NCI-H2081 (cell line): ENCODE results near the gene PMEPA1.

Experiments used
- DNase-seq, 2 experiments: peaks; one replicate each; lab custom pipeline; 2025; lab: John Stamatoyannopoulos, UW

Gene PMEPA1

DNA sequence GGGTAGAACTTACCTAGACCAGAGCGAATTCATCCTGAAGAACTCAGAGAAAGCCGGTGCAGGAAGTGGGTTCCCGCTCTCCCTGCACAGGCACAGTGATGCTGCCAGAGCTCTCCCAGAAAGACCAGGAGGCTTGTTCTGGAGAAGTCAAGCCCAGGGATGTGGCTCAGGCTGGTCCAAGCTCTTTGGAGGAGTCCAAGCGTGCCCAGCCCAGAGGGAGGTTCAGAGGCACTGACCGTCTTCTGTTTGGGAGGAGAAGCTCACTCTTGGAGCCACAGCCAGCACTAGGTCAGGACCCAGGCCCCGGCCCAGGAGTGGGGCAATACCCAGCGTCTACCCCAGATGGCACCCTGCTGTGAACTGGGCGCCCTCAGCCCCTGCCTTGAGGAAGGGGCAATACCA, 1.5 kb upstream of the PMEPA1 start:
- DNase-seq, result no peak

DNA sequence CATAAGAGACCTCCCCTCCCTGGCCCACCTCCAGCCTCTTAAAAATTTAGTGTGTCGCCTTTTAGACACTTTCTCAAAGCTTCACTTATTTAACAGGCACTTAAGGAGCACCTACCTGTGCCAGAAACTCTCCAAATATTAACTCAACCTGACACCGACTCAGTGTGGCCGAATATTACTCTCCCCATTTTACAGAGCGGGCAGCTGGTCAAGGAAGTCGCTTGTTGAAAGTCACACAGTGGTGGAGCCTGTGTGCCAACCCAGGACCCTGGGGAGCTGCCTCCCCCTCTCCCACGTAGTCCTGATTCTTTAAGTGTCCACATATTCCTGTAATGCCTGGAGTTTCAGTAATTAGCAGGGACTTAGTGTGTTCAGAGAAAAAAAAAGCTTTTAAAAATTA, 1.0 kb upstream of the PMEPA1 start:
- DNase-seq, result no peak

DNA sequence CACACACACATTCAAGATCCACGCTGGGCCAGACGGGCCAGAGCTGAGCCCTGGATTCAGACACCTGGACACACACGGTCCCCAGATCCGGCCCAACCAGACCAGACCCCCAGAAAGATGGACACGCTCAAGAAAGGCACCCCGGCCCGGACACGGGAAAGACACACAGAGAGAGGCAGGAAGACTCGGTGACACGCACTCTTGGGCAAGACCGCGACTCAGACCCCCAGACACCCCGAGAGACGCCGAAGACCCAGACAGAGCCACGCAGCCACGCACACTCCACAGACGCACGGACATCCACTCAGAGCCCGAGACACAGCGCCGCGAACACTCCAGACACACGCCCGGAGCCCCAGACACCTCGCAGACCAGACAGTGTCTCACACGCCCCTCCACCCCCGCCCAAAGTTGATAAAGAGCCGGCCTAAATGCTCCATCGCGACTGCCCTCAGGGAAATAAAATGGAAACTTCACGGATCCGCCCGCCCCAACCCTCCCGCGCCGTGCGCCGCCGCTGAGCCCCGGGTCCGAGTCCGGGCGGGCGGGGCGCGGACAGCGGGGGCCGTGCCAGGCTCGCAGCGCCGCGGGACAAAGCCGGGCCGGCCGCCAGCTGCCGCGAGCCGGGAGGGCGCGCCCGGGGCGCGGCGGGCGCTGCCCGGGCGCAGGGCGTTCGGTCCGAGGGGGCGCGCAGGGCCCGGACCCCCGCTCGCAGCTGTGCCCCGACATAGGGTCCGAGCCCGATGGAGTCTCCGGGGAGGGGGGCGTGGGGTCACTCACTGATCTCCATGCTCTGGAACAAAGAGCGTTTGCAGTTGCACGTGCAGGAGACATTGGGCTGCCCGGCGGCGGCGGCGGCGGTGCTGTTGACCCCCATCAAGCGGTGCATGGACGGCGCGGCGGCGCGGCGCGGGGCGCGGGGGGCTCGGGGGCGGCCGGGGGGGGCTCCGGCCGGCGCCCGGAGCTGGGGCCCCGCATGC, 831 bp downstream of the PMEPA1 start:
- peak in 1 of 2 experiments; percentile 24 for DNase-seq

DNA sequence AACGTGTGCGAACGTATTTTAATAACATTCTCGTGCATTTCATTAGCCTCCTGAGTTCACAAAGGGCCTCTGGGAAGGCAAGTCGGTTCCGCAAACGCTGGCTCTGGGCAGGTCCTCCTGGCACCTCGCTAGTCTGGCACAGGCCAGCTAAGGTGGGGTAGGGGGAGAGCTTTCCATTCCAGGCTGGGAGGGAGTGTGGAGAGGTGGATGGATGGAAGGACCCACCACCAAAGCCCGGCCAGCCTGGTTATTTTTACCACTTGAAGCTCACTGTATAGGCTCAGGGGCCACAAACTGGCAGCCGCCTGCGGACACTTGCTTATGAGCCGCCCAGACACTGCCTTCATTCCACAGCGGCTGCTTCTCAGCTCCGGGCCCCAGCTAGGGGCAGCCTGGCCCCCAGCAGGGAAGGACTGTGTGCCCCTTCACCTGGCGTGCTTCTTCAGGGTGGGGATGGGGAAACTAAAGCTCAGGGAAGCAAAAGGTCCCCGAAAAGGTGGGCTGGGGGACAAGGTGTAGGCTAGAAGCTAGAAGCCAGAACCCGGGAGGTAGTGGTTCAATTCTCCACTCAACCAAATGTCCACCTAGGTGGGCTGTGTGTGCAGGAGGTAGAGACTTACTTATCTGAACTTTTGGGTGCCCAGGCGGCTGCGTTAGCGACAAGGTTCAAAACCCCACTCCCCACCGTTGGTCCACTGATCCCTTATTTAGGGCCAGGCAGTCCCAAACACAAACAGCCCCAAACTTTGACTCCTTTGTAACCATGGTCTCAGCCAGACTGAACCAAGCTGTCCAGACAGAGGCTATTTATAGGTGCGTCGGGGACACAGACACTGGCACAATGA, 1.7 kb downstream of the PMEPA1 start:
- DNase-seq, result no peak

DNA sequence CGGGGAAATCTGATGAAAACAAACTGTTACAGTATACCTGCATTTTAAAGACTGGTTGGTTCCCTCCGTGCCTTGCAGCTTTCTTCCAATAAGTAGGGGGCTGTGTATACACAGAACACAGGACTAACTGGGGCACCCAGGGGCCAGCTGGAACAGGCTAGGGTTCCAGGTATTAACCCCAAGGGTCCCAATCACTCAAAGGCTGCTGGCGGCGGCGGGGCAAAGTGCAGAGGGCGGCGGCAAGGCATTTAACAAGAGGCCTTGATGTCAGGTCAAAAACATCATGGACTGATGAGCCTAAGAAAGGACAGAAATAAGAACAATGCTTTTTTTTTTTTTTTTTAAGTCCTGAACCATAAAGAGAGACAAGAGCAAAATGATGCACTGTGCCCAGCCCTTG, 2.5 kb downstream of the PMEPA1 start:
- DNase-seq, result no peak

DNA sequence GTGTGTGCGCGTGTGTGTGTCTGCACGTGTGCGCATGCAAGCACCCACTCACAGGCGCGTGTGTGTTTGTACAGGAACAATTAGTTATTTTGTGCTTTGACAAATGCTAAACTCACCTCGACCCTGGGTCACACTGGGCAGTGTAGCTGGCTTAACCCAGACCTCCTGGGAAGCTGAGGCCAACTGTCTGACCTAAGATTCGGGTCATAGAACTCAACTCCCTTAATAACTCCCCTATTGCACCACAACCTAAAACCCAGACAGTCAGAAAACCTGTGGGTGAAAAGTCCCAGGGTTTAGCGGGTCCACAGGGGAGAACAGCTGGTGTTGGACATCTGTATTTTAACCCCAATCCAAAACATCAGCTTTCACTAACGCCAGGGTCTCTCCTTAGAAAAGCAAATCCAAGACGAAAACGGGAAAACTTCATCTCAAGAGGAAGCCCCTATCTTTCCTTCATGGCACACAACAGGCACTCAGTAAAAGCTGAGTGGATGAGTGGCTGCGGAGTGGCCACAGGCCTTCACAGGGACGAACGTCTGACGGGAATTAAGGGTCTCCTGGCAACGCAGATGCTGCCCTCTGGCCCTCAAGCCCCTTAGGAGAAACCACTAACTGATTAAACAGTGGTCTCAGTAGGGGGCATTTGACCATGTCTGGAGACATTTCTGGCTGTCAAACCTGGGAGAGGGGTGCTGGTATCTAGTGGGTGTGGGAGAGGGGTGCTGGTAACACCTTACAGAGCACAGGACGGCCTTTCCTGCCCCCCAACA, 4.5 kb downstream of the PMEPA1 start:
- no peak for DNase-seq

DNA sequence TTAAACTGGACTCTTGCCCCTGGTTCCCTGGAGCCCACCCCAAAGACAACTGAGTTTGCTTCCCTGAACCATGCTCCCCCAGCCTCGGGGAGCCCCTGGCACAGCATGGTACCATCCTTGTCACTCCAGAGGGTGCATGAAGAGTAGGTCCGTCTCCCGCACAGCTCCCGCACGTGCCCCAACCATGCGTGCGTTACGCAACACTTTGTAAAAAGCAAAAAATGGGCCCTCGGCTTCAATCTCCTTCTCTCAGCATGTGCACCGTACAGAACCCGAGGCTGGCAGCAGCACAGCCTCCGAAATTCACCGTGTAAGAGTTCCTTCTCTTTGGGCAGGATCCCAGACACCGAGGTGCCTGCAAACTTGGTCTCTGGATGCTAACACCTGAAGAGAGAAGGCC, 5.6 kb downstream of the PMEPA1 start:
- no peak for DNase-seq

DNA sequence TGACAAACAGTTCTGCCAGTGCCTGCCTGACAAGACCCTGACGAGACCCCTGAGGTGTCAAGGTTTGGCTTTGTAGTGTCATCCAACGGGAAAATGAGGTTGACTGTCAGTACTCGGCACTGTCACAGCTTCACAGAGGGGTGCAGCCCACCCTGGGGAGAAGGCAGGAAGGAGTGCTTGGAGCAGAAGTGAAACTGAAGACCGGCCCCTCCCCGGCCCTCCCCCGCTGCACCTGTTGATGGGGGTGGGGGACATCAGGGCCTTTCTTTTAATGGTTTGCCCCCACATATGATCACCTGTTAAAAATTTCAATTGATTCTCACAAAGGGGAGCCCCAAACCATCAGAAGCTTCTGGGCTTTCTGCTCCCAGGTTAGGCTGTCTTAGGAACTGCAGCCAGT, 6.8 kb downstream of the PMEPA1 start:
- no peak for DNase-seq

DNA sequence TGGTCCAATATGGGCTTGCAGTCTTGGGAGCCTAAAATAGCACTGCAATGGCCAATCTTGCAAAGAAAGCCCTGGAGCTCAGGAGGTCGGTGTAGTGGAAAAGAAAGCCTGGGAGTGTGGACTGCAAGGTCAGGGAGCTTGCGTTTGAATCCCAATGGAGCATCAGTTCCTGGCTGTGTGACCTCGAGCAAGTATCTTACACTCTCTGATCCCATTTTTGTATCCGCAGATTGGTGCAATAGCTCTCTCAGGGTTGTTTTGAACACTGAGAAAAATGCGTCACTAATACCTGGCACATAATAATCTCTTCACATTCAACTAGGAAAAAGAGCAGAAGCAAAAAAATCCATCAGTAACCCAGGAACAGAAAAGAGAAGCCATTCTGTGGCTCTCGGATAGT, 7.3 kb downstream of the PMEPA1 start:
- DNase-seq, result no peak

DNA sequence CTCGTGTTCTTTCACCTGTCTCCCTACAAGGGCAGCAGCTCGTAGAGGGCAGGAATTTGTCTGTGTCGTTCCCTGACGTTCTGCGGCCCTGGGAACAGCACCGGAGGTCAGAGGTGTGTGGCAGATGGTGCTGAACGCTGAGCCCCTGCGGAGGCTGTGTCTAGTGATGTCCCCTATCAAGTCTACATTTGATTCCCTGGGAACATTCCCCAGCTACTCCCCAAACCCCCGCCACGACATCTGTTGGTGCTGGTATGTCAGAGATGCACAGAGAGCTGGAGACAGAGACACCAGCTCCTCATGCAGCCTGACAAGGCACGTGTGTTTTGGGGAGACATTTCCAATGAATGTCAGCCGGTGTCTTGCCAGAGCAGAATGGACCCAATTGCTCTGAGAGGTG, 7.7 kb downstream of the PMEPA1 start:
- DNase-seq, result no peak

DNA sequence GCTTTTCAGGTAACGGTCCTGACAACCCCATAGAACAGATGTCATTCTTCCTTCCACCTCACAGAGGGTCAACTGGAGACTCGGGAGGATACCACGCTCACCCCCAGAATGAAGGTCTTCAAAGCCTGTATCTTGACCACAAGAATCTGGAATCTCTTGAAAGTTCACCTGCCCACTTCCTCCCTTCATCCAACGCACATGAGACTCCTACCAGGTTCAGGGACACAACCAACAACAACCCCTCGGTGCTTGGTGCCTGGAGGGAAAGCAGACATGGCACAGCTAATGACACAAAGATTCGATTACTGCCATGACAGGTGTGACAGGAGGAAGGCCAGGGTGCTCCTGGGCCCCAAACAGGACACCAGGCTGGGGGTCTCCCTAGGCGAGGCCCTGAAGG, 8.2 kb downstream of the PMEPA1 start:
- no peak for DNase-seq

DNA sequence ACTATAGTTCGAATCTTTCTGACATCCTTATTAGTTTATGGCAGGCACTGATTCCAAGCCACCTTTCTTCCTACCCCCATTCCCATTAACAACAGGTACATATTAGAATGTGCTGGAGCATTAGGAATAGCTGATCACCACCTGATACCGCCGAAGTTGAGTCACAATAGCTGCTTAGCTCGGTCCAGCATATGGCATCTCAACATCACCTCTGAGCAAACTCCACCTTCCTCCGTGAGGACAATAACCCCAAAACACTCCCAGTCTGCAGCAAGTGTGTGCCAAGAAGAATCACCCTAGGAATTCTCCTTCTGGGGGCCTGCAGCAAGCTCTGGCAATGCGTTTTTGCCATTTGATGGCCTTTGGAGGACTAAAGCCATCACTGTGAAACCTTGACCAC, 8.7 kb downstream of the PMEPA1 start:
- DNase-seq, result no peak

DNA sequence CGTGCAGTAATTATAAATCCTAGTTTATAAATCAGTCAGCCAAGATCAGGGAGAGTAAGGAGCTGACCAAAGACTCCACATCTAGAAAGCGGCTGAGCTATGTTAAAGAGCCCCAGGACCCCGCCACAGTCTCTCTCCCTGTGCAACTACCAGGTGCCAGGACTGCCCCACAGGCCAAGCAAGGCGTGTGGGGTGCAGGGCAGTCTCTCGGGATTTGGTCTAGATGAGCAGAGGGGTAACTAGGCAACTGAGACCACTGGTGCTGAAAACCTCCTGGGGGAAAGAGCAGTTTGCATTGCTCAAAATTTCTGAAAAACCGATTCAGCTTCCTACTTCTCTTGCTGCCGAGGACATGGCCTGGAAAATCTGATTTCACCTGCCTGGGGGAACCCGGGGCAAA, 10.4 kb downstream of the PMEPA1 start:
- no peak for DNase-seq

DNA sequence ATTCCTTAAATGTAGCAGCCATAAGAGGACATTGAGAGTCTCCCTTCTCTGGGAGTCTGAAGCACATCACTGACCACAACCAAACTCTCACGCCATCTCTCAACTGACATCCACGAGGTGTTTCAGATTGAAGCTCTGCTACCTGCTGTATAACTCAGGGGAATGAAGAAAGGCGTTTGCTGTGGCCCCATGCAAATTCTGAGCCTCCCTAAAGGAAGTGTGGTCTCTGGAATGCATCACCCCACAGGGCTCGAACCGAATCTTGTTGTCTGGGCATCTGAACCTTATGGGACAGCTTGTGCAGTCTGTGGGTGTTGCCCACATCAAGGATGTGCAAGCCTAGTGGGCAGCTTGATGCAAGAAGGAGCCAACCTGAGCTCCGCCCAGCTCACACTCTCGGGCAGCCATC, 10.9 kb downstream of the PMEPA1 start:
- no peak for DNase-seq

DNA sequence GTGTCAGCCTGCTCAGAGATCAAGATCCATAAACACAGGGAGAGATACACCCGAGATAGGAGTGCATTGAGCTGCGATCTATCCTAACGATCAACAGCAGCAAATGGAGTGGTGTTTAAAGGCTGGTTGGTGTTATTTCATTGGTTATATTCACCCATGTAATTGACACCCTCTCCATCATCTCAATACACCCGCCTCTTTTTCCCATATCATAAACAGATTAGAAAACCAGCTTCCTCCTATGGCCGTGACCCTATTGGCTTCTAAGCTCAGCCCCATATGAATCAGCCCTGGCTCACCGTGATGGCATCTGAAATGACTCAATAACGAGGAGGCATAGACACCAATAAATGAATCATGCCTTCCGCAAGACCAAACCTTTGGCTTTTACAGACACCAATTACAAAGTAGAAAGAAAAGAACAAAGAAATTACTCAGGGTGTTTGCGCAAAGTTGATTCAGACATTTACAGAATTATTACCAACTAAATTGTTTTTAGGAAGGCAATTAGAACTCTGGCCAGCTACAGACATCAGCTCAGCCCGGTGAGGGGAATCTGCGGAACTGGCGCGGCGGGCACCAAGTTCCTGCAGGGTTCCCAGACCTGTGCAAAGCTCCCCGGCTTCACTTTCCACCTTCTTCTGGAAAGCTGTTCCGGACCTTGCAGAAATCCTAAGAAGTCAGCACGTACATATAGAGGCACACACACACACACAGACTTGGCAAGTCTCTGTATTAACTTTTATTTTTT, 11.5 kb downstream of the PMEPA1 start:
- no peak for DNase-seq

DNA sequence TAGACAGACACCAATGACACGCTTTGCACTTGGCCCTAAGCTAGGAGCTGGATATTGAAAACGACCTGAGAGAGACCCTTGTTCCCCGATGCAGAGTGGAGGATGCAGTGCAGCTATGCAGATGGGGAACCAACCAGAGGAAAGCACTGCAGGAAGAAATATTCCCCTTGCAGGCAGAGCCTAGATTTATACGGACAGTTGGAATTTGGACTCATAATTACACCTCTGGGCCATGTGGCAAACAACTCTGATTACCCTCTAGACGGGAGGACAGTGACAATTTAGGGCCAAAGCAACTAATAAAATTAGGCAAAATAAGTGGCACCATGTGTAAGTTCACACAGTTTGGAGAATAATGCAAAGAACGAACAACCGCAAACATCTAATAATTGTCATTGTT, 12.3 kb downstream of the PMEPA1 start:
- no peak for DNase-seq

DNA sequence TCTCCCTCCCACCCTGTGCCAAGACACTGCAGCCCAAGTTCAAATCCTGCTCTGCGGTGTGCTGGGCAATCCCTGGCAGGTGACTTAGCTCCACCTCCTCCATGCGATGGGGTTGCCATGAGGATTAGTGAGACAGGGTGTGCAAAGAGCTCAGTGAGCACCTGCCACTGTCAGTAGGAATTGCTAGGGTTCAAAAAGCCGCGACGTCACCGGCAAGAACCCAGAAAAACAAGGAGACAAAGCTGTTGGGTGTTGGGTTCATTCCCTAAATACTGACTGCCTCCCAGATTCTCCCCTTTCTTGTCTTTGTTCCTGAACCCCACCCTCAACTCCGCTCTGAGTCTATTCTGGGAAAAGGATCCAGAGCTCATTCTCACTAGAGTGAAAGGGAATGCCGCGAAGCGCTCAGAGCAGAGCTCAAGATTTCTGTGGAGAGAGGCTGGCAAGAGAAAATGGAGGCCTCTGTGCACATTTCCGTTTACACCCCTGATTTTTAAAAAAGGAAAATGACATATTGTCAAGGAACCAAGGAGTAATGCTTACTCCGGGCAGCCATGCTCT, 13.3 kb downstream of the PMEPA1 start:
- no peak for DNase-seq

DNA sequence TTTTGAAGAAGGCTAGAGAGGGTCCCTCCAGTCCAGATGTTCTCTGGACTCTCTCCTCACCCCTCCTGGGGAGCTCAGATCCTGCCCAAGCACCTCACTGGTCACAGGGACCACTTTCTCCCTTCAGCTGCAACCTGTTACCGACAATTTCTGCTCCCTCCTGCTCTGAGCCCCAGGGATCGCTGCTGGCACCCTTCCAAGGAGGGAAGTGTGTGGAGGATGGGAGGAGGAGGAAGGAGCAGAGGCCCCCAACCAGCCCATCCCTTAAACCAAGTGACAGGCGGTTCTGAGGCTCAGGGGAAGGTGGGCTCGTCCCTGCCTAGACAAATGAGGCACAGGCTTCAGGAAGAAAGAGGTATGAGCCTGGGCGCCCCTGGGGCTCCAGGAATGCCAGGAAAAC, 13.9 kb downstream of the PMEPA1 start:
- DNase-seq, result no peak

DNA sequence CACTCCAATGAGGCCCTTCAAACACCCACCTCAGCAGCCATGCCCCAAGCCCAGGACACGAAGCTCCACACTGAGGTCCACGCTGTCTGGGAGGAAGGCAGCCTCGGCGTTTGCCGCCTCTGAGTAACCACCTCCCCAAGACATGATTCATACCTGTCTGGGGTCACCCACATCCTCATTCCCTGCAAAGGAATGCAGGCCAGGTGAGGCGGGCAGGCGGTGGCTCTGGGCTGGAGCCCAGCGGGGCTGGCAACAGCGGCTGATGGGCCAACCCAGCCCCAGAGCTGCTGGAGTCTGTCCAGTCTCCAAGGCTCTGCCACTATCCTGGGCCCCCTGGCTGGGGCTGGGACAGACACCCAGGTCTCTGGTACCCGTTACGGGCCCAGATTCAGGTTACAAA, 14.8 kb downstream of the PMEPA1 start:
- DNase-seq, result no peak

DNA sequence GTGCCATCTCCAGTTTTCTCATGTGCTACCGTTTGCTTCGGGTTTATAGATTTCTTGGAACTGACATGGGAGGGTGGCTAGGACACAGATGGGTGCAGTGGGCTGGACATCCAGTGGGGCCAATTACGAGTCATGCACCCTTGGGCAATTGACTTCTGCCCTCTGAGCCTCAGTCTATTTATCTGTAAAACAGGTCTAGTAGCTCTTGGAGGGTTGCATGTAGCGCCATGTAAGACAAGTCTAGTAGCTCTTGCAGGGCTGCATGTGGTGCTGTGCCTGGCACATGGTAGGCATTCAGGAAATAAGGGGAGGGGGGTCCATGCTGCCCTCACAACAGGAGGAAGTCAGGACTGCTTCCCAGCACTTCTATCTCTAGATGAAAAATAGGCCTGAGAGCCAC, 15.3 kb downstream of the PMEPA1 start:
- no peak for DNase-seq

DNA sequence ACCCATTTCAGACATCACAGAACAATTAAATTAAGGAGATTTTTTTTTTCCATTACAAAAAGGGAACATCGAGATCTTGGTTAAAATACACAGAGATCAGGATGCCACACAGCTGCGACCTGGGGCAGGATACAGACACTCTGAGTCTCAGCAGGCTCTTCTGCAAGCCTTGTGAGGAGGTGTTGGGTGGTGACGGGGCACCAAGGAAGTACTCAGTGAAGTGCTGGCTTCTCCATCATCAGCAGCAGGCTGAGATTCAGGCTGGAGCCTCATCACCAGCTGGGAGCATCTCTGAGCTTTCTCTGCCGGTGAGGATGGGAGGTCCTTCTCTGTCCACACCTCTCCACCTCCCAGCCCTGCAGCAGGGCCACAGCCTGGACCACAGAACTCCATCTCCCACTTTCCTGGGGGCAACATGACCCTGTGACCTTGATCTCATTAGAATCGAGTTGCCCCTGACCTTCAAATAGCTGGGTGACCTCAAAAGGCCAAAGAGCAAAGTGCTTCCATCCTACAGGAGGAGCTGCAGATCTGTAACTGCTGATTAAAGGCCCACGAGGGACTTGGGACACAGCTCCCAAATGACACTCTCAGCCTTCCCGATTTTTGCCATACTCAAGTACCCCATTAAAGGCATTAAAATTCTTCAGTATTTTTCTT, 16.0 kb downstream of the PMEPA1 start:
- no peak for DNase-seq
